Measurements from ENCODE around the gene VKORC1. TPM values are rescaled to one million over a fixed set of nuclear protein-coding genes. Genes with fewer than 3 reads are reported as not detected.

VKORC1 gene
- total and polyA plus RNA-seq, 2 of the 8 experiments (the other 6 are each of a cell fraction or from before 2014, with no cell fraction given) = 84.1 to 483 TPM

DNA sequence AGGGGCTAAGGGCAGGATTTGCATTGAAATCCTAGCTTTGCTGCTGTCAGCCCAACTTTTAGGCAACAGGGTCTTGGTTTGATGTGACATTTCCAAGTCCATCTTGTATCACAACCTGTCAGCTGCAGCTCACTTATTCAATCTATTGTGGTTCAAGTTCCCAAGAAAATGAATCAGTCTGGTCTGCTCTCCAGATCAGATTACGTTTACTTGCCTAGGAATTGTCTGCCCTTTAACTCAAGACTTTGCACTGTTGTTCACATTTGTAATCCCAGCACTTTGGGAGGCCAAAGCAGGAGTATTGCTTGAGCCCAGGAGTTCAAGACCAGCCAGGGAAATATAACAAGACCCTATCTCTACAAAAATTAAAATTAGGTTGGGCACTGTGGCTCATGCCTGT lies 51.2 kb downstream of the VKORC1 start (continued):
- TF ChIP-seq ATF3 (IDR thresholded peaks at IDR 0.05; ENCODE audit: insufficient read depth, low read depth, low read length) (no peak), RXRA (IDR thresholded peaks at IDR 0.05; ENCODE audit: insufficient read depth, low read depth, low read length) (no peak), CREB1 (IDR thresholded peaks at IDR 0.05) (no peak), POLR2A (IDR thresholded peaks at IDR 0.05; ENCODE audit: control extremely low read depth in 1 of 2, low read depth in 2 of 2, low read length in 2 of 2) (no peak), CBX8 (IDR thresholded peaks at IDR 0.05; ENCODE audit: borderline replicate concordance, low read depth, low read length) (no peak), NANOG (IDR thresholded peaks at IDR 0.05; ENCODE audit: insufficient read depth, low read depth, low read length, poor library complexity, severe bottlenecking) (no peak)
